Activated T-cell treated with anti-CD3 and anti-CD28 coated beads, Interleukin-2, amount 50 U/mL, for 48 hours (primary cell): ENCODE results near the gene GRK2.

Experiments used
- DNase-seq, 2 experiments: peaks; one replicate each; pipeline ENCODE4 v3.0.0-alpha.2; 2020

The GRK2 gene

GRCh38 chr11:67283481-67283963, 17.2 kb downstream of the GRK2 start:
- no peak for DNase-seq

DNA sequence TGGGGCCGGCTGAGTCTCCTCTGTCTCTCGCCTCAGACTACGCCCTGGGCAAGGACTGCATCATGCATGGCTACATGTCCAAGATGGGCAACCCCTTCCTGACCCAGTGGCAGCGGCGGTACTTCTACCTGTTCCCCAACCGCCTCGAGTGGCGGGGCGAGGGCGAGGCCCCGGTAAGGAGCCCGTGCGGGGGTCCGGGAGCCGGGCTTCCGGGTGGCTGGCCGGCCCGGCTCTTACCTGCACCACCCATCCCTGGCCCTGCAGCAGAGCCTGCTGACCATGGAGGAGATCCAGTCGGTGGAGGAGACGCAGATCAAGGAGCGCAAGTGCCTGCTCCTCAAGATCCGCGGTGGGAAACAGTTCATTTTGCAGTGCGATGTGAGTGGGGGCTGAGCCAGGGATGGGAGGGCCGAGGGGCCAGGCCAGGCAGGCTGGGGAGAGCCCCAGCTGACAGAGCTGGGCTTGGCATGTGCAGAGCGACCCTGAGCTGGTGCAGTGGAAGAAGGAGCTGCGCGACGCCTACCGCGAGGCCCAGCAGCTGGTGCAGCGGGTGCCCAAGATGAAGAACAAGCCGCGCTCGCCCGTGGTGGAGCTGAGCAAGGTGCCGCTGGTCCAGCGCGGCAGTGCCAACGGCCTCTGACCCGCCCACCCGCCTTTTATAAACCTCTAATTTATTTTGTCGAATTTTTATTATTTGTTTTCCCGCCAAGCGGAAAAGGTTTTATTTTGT, 18.7 kb downstream of the GRK2 start:
- DNase-seq, result no peak

GRCh38 chr11:67285541-67286498, 19.5 kb downstream of the GRK2 start:
- peak in 1 of 2 experiments; percentile 44 for DNase-seq

GRCh38 chr11:67286621-67287333, 20.5 kb downstream of the GRK2 start:
- peak in 1 of 2 experiments; percentile 43 for DNase-seq

GRCh38 chr11:67287355-67288197, 21.3 kb downstream of the GRK2 start:
- DNase-seq, result peak; percentile 60 to 67

- DNase-seq, result no peak
Measured at GRCh38 chr11:67288198-67288451, 21.9 kb downstream of the GRK2 start.

- DNase-seq, result peak; percentile 93 to 94
Measured at GRCh38 chr11:67288452-67289225, 22.4 kb downstream of the GRK2 start.

- no peak for DNase-seq
Measured at GRCh38 chr11:67289226-67289650, 23.0 kb downstream of the GRK2 start, which contains the start of gene ANKRD13D. ANKRD13D (plus strand) TSS chr11:67289303; CDS start chr11:67289461, 158 bp downstream.

DNA sequence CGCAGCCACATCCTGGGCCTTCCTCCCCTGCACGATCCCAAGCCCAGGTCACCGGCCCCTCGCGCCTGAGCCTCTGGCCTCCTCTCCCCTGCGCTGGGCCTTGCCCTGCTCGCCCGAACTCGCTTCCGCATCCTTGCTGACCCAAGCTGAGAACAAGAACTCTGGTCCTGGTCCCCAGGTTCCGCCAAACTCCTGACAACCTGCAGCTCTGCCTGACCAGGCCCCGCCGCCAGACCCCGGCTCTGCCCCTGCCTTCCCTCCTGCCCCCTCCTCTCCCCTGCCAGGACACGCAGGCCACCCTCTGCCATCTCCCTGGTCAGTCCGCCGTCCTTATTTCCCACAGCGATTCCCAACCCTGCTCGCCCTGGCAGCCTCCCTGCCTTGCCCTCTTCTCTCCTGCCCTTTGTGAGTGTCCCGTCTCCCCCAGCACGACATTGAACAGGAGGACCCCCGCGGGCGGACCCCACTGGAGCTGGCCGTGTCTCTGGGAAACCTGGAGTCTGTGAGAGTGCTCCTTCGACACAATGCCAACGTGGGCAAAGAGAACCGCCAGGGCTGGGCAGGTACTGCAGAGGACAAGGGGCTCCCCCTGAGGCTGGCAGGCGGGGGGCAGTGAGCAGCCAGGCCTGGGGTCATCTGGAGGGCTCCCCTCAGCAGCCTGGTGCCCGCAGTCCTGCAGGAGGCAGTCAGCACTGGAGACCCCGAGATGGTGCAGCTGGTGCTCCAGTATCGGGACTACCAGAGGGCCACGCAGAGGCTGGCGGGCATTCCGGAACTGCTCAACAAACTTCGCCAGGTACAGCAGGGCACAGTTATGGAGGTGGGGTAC, 23.6 kb downstream of the GRK2 start:
- DNase-seq, result no peak

- DNase-seq, result no peak
Measured at GRCh38 chr11:67290801-67291200, 24.5 kb downstream of the GRK2 start.

GRCh38 chr11:67291481-67292381, 25.5 kb downstream of the GRK2 start:
- DNase-seq, result no peak

DNA sequence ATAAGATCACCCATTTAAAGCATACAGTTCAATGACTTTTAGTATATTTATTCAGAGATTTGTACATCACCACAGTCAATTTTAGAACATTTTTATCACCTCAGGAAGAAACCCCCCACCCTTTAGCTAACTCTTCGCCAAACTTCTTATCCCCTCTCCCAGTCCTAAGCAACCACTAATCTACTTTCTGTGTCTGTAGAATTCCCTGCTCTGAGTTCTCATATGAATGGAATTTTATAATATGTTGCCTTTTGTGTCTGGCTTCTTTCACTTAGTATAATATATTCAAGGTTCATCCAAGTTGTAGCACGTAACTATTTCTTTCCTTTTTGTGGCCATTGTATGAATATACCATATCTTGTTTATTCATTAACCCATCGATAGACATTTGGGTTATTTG, 26.4 kb downstream of the GRK2 start:
- DNase-seq, result no peak

DNA sequence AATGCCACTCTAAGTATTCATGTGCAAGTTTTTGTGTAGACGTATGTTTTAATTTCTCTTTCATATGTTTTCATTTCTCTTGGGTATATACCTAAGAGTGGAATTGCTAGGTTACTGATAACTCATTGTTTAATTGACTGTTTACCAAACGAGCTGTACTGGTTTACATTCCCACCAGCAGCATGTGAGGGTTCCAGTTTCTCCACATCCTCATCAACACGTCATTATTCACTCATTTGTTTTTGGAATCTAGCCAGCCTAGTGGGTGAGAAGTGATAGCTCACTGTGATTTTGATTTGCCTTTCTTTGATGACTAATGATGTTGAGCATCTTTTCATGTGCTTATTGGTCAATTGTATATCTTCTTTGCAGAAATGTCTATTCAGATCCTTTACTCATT, 26.8 kb downstream of the GRK2 start:
- no peak for DNase-seq

GRCh38 chr11:67295846-67296245, 29.6 kb downstream of the GRK2 start:
- DNase-seq, result no peak

- DNase-seq, result no peak
Measured at GRCh38 chr11:67298786-67299185, 32.5 kb downstream of the GRK2 start.

- DNase-seq, result no peak
Measured at GRCh38 chr11:67299471-67300191, 33.4 kb downstream of the GRK2 start.

GRCh38 chr11:67300256-67300755, 34.0 kb downstream of the GRK2 start:
- no peak for DNase-seq

DNA sequence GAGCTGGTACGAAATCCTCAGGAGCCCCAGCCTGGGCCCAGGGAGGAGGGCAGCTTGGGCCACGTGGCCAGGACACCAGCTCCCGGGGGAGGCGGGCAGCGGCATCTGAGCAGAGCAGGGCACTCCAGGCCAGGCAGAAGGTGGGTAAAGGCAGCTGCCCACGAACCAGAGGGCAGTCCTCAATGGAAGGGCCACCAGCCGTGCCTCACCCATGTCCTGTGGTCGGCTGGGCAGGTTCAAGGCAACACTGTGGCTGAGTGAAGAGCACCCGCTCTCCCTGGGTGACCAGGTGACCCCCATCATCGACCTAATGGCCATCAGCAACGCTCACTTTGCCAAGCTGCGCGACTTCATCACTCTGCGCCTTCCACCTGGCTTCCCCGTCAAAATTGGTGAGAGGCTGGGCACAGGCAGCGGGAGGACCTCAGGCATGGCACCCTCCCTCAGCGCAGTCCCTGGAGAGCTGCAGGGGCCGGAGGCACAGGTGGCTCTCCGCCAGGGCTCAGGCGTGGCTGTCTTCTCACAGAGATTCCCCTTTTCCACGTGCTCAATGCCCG, 34.6 kb downstream of the GRK2 start:
- DNase-seq, result no peak
